Left ventricle myocardium superior (tissue), 1 donor: ENCODE data around the gene GPR18. TPM values are rescaled to one million over a fixed set of nuclear protein-coding genes. Genes with fewer than 3 reads are reported as not detected.

Experiments used
- ATAC-seq: fragments of 200-7000 bp; cut with Tn5 transposase; one replicate; pipeline ENCODE4 v1.9.1; 2020; ENCODE audit warnings: mild to moderate bottlenecking, moderate library complexity
- DNase-seq: peaks from one replicate; pipeline ENCODE4 v3.0.0-alpha.2; 2020
- intact Hi-C: fragments of 100-400 bp; cut with micrococcal nuclease; formaldehyde crosslinking; loops from one replicate; pipeline ENCODE4 v1.11.0; 2022
- total RNA-seq: library from RNA; stranded (reverse); fragmentation: NEBNext Ultra II Directional; extraction: Animal tissue kit (Norgen Biotek cat#: 25700); gene quantifications from one replicate; pipeline ENCODE4 v1.2.1, GENCODE V29; 2021
- donor health status: DM: no; HTN: yes; CAD: no; lungs with severe emphysema.

Gene GPR18
- total RNA-seq, 1 donor from 2014 or later, result not detected

- no peak for DNase-seq
- no peak for ATAC-seq
- intact Hi-C loops, result no loop called here
Measured at GRCh38 chr13:99294198-99294597, 36.0 kb upstream of the GPR18 start.

- DNase-seq, result no peak
- ATAC-seq, result peak; percentile 26
- intact Hi-C loops, result no loop called here
Measured at GRCh38 chr13:99293178-99293577, 35.0 kb upstream of the GPR18 start.

- intact Hi-C loops, result no loop called here
- ATAC-seq, result no peak
- DNase-seq, result no peak
Measured at GRCh38 chr13:99290894-99291293, 32.7 kb upstream of the GPR18 start.

GRCh38 chr13:99289674-99290337 lies 31.6 kb upstream of the GPR18 start:
- intact Hi-C loops, result no loop called here
- DNase-seq (no peak), ATAC-seq (no peak)

- intact Hi-C loops, result no loop called here
- DNase-seq (no peak), ATAC-seq (no peak)
Measured at GRCh38 chr13:99289271-99289670, 31.1 kb upstream of the GPR18 start.

- no peak for DNase-seq
- ATAC-seq, result peak; percentile 39
- intact Hi-C loops, result no loop called here
Measured at GRCh38 chr13:99288089-99288488, 29.9 kb upstream of the GPR18 start.

GRCh38 chr13:99287551-99287950 lies 29.4 kb upstream of the GPR18 start:
- DNase-seq (no peak), ATAC-seq (no peak)

GRCh38 chr13:99285432-99286182 lies 27.4 kb upstream of the GPR18 start:
- ATAC-seq, result peak; percentile 83
- peak; percentile 50 for DNase-seq
- intact Hi-C loops, result no loop called here

More at GRCh38 chr13:99287551-99287950, 29.4 kb upstream of the GPR18 start:
- intact Hi-C loops, result no loop called here

GRCh38 chr13:99282264-99283231 lies 24.4 kb upstream of the GPR18 start:
- DNase-seq (no peak), ATAC-seq (no peak)
- intact Hi-C loops, result no loop called here

- ATAC-seq (peak; percentile 65), DNase-seq (peak; percentile 69)
- intact Hi-C loops, result no loop called here
Measured at GRCh38 chr13:99281811-99282263, 23.7 kb upstream of the GPR18 start.

- ATAC-seq (no peak), DNase-seq (no peak)
- intact Hi-C loops, result no loop called here
Measured at GRCh38 chr13:99280166-99280565, 22.0 kb upstream of the GPR18 start.

GRCh38 chr13:99279637-99280036 lies 21.5 kb upstream of the GPR18 start:
- ATAC-seq (no peak), DNase-seq (no peak)
- intact Hi-C loops, result loop anchor here (10.0 kb wide), 1 partner anchor 155 kb away; no protein-coding TSS in a partner anchor

GRCh38 chr13:99278843-99279242 lies 20.7 kb upstream of the GPR18 start:
- ATAC-seq, result no peak
- intact Hi-C loops, result loop anchor here (10.0 kb wide), 1 partner anchor 156 kb away; no protein-coding TSS in a partner anchor
- DNase-seq, result no peak

GRCh38 chr13:99278200-99278599 lies 20.0 kb upstream of the GPR18 start:
- intact Hi-C loops, result loop anchor here (10.0 kb wide), 1 partner anchor 157 kb away; no protein-coding TSS in a partner anchor
- DNase-seq (no peak), ATAC-seq (no peak)

GRCh38 chr13:99277629-99278028 lies 19.4 kb upstream of the GPR18 start:
- intact Hi-C loops, result loop anchor here (10.0 kb wide), 1 partner anchor 157 kb away; no protein-coding TSS in a partner anchor
- ATAC-seq, result peak; percentile 20
- DNase-seq, result no peak

- intact Hi-C loops, result loop anchor here (10.0 kb wide), 1 partner anchor 158 kb away; no protein-coding TSS in a partner anchor
- ATAC-seq, result no peak
- no peak for DNase-seq
Measured at GRCh38 chr13:99276706-99277105, 18.5 kb upstream of the GPR18 start.

GRCh38 chr13:99275093-99275469 lies 16.9 kb upstream of the GPR18 start:
- peak; percentile 46 for ATAC-seq
- no peak for DNase-seq
- intact Hi-C loops, result loop anchor here (10.0 kb wide), 1 partner anchor 160 kb away; no protein-coding TSS in a partner anchor

- intact Hi-C loops, result loop anchor here (10.0 kb wide), 1 partner anchor 162 kb away; no protein-coding TSS in a partner anchor
- DNase-seq (no peak), ATAC-seq (peak; percentile 82)
Measured at GRCh38 chr13:99273128-99273527, 14.9 kb upstream of the GPR18 start.

- DNase-seq (no peak), ATAC-seq (no peak)
- intact Hi-C loops, result loop anchor here (10.0 kb wide), 1 partner anchor 162 kb away; no protein-coding TSS in a partner anchor
Measured at GRCh38 chr13:99272481-99272880, 14.3 kb upstream of the GPR18 start.
